Loucy (cell line): ENCODE results near the gene EBLN1.

Experiments used
- H2AFZ ChIP-seq: fragments of 200-600 bp; sonication (generic); 2 replicates; pipeline ENCODE4 v1.6.0; 2016; ENCODE audit warnings: antibody characterized with exemption, mild to moderate bottlenecking, low read length, moderate library complexity
- H3F3A ChIP-seq: fragments of 200-600 bp; 2 replicates; pipeline ENCODE4 v1.6.0; 2016; ENCODE audit warnings: antibody characterized with exemption, low read depth, mild to moderate bottlenecking
- H3K27me3 ChIP-seq: fragments of 200-600 bp; sonication (generic); 2 replicates; pipeline ENCODE4 v1.6.1; 2014; ENCODE audit warnings: low read length, mild to moderate bottlenecking; ENCODE audit not compliant: insufficient read depth, poor library complexity, severe bottlenecking
- H3K36me3 ChIP-seq: fragments of 200-600 bp; sonication (generic); 2 replicates; pipeline ENCODE4 v1.6.1; 2016; ENCODE audit warnings: low read length; ENCODE audit not compliant: insufficient read depth
- H3K4me1 ChIP-seq: fragments of 200-600 bp; sonication (generic); 2 replicates; pipeline ENCODE4 v1.5.1; 2014; ENCODE audit warnings: low read length, mild to moderate bottlenecking; ENCODE audit not compliant: insufficient read depth, poor library complexity, severe bottlenecking
- H3K4me2 ChIP-seq: fragments of 200-600 bp; sonication (generic); 2 replicates; pipeline ENCODE4 v1.6.0; 2014; ENCODE audit warnings: antibody characterized with exemption, low read length, low read depth, mild to moderate bottlenecking; ENCODE audit not compliant: poor library complexity, severe bottlenecking
- H3K4me3 ChIP-seq: fragments of 200-600 bp; sonication (generic); 2 replicates; pipeline ENCODE4 v1.5.1; 2014; ENCODE audit warnings: low read length, mild to moderate bottlenecking, mixed read lengths; ENCODE audit not compliant: poor library complexity, severe bottlenecking
- H3K79me2 ChIP-seq: fragments of 200-600 bp; sonication (generic); 2 replicates; pipeline ENCODE4 v1.6.1; 2014; ENCODE audit warnings: low read length; ENCODE audit not compliant: insufficient read depth
- H3K9ac ChIP-seq: fragments of 200-600 bp; sonication (generic); 2 replicates; pipeline ENCODE4 v1.6.0; 2014; ENCODE audit warnings: mild to moderate bottlenecking, low read depth, low read length, moderate library complexity; ENCODE audit not compliant: poor library complexity, severe bottlenecking
- H3K9me2 ChIP-seq: fragments of 200-600 bp; sonication (generic); replicated peaks from 2 replicates; pipeline ENCODE4 v1.6.1; 2016; ENCODE audit warnings: low read depth, low read length, mixed read lengths
- H3K9me3 ChIP-seq: fragments of 200-600 bp; sonication (generic); 2 replicates; pipeline ENCODE4 v1.6.1; 2014; ENCODE audit warnings: mild to moderate bottlenecking, antibody characterized with exemption, low read length, low read depth; ENCODE audit not compliant: insufficient read depth
- H4K20me1 ChIP-seq: fragments of 200-600 bp; sonication (generic); 2 replicates; pipeline ENCODE4 v1.6.0; 2014; ENCODE audit warnings: antibody characterized with exemption, low read length, mild to moderate bottlenecking; ENCODE audit not compliant: insufficient read depth, poor library complexity, severe bottlenecking
- EZH2phosphoT487 ChIP-seq: fragments of 200-600 bp; IDR thresholded peaks from 2 replicates; pipeline ENCODE4 v1.6.1; 2018; ENCODE audit warnings: antibody characterized with exemption, mild to moderate bottlenecking, moderate library complexity, borderline replicate concordance
- TF ChIP-seq, protein P1 (sequence below): fragments of 200-600 bp; sonication (generic); conservative IDR thresholded peaks from 2 replicates; pipeline ENCODE4 v1.5.1; 2014; ENCODE audit warnings: mild to moderate bottlenecking, antibody characterized with exemption, low read length

Gene EBLN1

DNA sequence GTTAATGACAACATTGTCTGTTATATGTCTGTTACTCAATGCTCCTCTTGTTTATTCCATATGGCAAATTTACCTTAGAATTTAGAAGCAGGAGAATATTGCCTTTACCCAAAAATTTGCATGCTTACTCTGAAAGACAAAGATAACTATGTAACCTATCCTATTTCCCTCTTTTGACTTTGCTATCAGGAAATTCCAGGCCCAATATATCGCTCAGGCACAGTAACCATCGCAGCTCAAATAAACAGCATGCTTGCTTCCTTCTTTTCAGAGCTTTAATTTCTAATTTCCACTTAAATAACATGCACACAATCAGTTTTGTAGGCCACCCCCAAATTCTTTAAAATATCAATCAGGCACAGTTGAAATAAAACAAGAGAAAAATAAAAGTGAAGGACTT lies 57.8 kb downstream of the EBLN1 start:
- H3F3A ChIP-seq = no peaks in the 10 kb centered on the region
- H2AFZ ChIP-seq = peak overlapping the region; percentile 2; the same call in 1 of the 2 replicates
- H3K4me1 ChIP-seq = peaks cover 4% of the 10 kb centered on the region
- H3K79me2 ChIP-seq = no peaks in the 10 kb centered on the region
- H3K4me3 ChIP-seq = no peak overlapping the region
- H3K9me3 ChIP-seq = no peaks in the 10 kb centered on the region
- no peak overlapping the region for H3K4me2 ChIP-seq
- H3K27me3 ChIP-seq = no peaks in the 10 kb centered on the region
- TF ChIP-seq, protein P1, sequence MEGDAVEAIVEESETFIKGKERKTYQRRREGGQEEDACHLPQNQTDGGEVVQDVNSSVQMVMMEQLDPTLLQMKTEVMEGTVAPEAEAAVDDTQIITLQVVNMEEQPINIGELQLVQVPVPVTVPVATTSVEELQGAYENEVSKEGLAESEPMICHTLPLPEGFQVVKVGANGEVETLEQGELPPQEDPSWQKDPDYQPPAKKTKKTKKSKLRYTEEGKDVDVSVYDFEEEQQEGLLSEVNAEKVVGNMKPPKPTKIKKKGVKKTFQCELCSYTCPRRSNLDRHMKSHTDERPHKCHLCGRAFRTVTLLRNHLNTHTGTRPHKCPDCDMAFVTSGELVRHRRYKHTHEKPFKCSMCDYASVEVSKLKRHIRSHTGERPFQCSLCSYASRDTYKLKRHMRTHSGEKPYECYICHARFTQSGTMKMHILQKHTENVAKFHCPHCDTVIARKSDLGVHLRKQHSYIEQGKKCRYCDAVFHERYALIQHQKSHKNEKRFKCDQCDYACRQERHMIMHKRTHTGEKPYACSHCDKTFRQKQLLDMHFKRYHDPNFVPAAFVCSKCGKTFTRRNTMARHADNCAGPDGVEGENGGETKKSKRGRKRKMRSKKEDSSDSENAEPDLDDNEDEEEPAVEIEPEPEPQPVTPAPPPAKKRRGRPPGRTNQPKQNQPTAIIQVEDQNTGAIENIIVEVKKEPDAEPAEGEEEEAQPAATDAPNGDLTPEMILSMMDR = no peak
- TF ChIP-seq EZH2phosphoT487 = no peak
- no peaks in the 10 kb centered on the region for H3K36me3 ChIP-seq
- no peaks in the 10 kb centered on the region for H3K9me2 ChIP-seq
- no peak overlapping the region for H3K9ac ChIP-seq
- H4K20me1 ChIP-seq = no peaks in the 10 kb centered on the region

DNA sequence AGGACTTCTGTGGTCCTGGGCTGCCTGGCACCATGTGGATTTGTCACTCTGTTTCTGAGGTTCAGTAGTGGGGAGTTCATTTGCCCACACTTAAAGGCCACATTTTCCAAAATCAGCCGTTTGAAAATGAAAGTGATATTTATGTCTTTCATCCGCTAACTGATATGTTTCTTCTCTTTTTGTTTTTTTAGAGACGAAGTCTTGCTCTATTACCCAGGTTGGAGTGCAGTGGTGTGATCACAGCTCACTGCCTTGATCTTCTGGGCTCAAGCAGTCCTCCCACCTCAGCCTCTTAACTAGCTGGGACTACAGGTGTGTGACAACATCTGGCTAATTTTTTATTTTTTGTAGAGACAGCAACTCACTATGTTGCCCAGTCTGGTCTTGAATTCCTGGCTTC lies 58.6 kb downstream of the EBLN1 start:
- no peak overlapping the region for H3K4me2 ChIP-seq
- no peak overlapping the region for H2AFZ ChIP-seq

More for the DNA sequence above, 58.6 kb downstream of the EBLN1 start:
- Histone ChIP-seq H3K4me3 (no peak overlapping the region), H3K9me2 (no peaks in the 10 kb centered on the region), H3F3A (no peaks in the 10 kb centered on the region), H3K36me3 (no peaks in the 10 kb centered on the region), H3K9ac (no peak overlapping the region), H3K9me3 (no peaks in the 10 kb centered on the region), H3K27me3 (no peaks in the 10 kb centered on the region), H3K79me2 (no peaks in the 10 kb centered on the region), H4K20me1 (no peaks in the 10 kb centered on the region), H3K4me1 (peaks cover 4% of the 10 kb centered on the region)
- TF ChIP-seq EZH2phosphoT487 = no peak
- TF ChIP-seq, protein P1 = no peak
